PC-3 (cell line): ENCODE data around the gene CTTNBP2NL. TPM values are rescaled to one million over a fixed set of nuclear protein-coding genes. Genes with fewer than 3 reads are reported as not detected.
"Not testable (repeated sequence)": the region's sequence is repeated elsewhere in the genome, so short reads cannot be mapped to it uniquely, and the experiment has no call there.

Experiments used
- ATAC-seq: fragments of 200-7000 bp; cut with Tn5 transposase; 2 replicates; pipeline ENCODE4 v1.9.1; 2020; ENCODE audit warnings: mild to moderate bottlenecking, moderate library complexity
- BruUV-seq: library from RNA; stranded (reverse); fragments of 400-500 nt; replicated peaks from 2 replicates; lab custom pipeline; 2021; lab: Mats Ljungman, UMichigan
- CTCF ChIA-PET: fragments of 300-600 bp; sonication (Branson Sonifier 250); formaldehyde crosslinking; loops from one replicate; lab custom pipeline; 2022; ENCODE audit warnings: antibody characterized with exemption; lab: Charles Lee
- POLR2A ChIA-PET: fragments of 300-600 bp; sonication (Branson Sonifier 250); formaldehyde crosslinking; loops from one replicate; lab custom pipeline; 2022; ENCODE audit warnings: antibody characterized with exemption; ENCODE audit not compliant: unreplicated experiment; lab: Charles Lee
- DNase-seq: peaks from one replicate; pipeline ENCODE4 v3.0.0-alpha.2; 2015
- H2AFZ ChIP-seq: fragments of 300-600 bp; sonication (generic); 2 replicates; pipeline ENCODE4 v1.6.0; 2016; ENCODE audit warnings: antibody characterized with exemption, low read length
- H3F3A ChIP-seq: fragments of 300-600 bp; sonication (generic); one replicate; pipeline ENCODE4 v1.6.0; 2017; ENCODE audit warnings: antibody characterized with exemption, low read length, control low read depth, mild to moderate bottlenecking; ENCODE audit not compliant: unreplicated experiment
- H3K27ac ChIP-seq: fragments of 300-600 bp; sonication (generic); 2 replicates; pipeline ENCODE4 v1.5.1; 2016; ENCODE audit warnings: mild to moderate bottlenecking, low read length
- H3K27me3 ChIP-seq: fragments of 300-600 bp; sonication (generic); 2 replicates; pipeline ENCODE4 v1.6.1; 2016; ENCODE audit warnings: low read length, mixed read lengths
- H3K36me3 ChIP-seq: fragments of 300-600 bp; sonication (generic); 2 replicates; pipeline ENCODE4 v1.6.1; 2016; ENCODE audit warnings: low read depth, mixed run types, low read length, mixed read lengths
- H3K4me1 ChIP-seq: fragments of 300-600 bp; sonication (generic); 2 replicates; pipeline ENCODE4 v1.5.1; 2016; ENCODE audit warnings: low read length; ENCODE audit not compliant: insufficient read depth
- H3K4me2 ChIP-seq: fragments of 300-600 bp; sonication (generic); 2 replicates; pipeline ENCODE4 v1.6.0; 2016; ENCODE audit warnings: low read length
- H3K4me3 ChIP-seq: fragments of 300-600 bp; sonication (generic); 2 replicates; pipeline ENCODE4 v1.5.1; 2016; ENCODE audit warnings: mild to moderate bottlenecking, low read length, mixed read lengths
- H3K79me2 ChIP-seq: fragments of 300-600 bp; sonication (generic); 2 replicates; pipeline ENCODE4 v1.6.1; 2017; ENCODE audit warnings: low read length, mixed read lengths
- H3K9ac ChIP-seq: fragments of 300-600 bp; sonication (generic); 2 replicates; pipeline ENCODE4 v1.6.0; 2016; ENCODE audit warnings: mild to moderate bottlenecking, low read length
- H3K9me2 ChIP-seq: fragments of 300-600 bp; sonication (generic); replicated peaks from 2 replicates; pipeline ENCODE4 v1.6.1; 2016; ENCODE audit warnings: mixed run types, low read length, mixed read lengths
- H3K9me3 ChIP-seq: fragments of 300-600 bp; sonication (generic); 2 replicates; pipeline ENCODE4 v1.6.1; 2016; ENCODE audit warnings: low read length, mixed read lengths
- H4K20me1 ChIP-seq: fragments of 300-600 bp; sonication (generic); 2 replicates; pipeline ENCODE4 v1.6.1; 2016; ENCODE audit warnings: low read length, mixed read lengths
- CTCF ChIP-seq: fragments of 300-600 bp; sonication (generic); conservative IDR thresholded peaks from 2 replicates; pipeline ENCODE4 v1.5.1; 2017; ENCODE audit warnings: antibody characterized with exemption, low read depth, mild to moderate bottlenecking, low read length
- EZH2 ChIP-seq: fragments of 300-600 bp; sonication (generic); IDR thresholded peaks from one replicate; pipeline ENCODE4 v1.6.1; 2017; ENCODE audit warnings: antibody characterized with exemption, mild to moderate bottlenecking, low read length; ENCODE audit not compliant: unreplicated experiment
- EZH2phosphoT487 ChIP-seq: fragments of 300-600 bp; sonication (generic); IDR thresholded peaks from 2 replicates; pipeline ENCODE4 v1.6.1; 2018; ENCODE audit warnings: mild to moderate bottlenecking, antibody characterized with exemption, low read length, borderline replicate concordance
- intact Hi-C: fragments of 100-400 bp; cut with micrococcal nuclease; formaldehyde crosslinking; loops from 2 replicates; pipeline ENCODE4 v1.9.0; 2023
- total RNA-seq: library from RNA; depleted of rRNA; stranded (reverse); fragments of >200 nt; gene quantifications from 2 replicates; pipeline ENCODE4 v1.2.3, GENCODE V29; 2014

Gene CTTNBP2NL
- total RNA-seq, 1 experiment from 2014 or later, result 9.8 TPM

- H3K79me2 ChIP-seq, result no peaks in the 10 kb centered on the region
- no peak overlapping the region for H3K4me2 ChIP-seq
- H3K4me1 ChIP-seq, result no peaks in the 10 kb centered on the region
- no peak for TF ChIP-seq EZH2phosphoT487
- no peak for TF ChIP-seq CTCF
- TF ChIP-seq EZH2, result no peak
- ATAC-seq, result no peak
- no peaks in the 10 kb centered on the region for H4K20me1 ChIP-seq
- H3K27ac ChIP-seq, result no peak overlapping the region
- H3K9me2 ChIP-seq, result no peaks in the 10 kb centered on the region
- peaks cover 2% of the 10 kb centered on the region; the same call in 1 of the 2 replicates for H3K9me3 ChIP-seq
- no peaks in the 10 kb centered on the region for H3F3A ChIP-seq
- ChIA-PET CTCF (interaction anchor here (0.6 kb wide), 2 partner anchors 80 to 114 kb away, joined by 4 to 5 read pairs; no protein-coding TSS in a partner anchor), POLR2A (no interaction called here)
- BruUV-seq, result no TSS peak
- no peak for DNase-seq
- no peak overlapping the region for H2AFZ ChIP-seq
- intact Hi-C loops, result no loop called here
- no peaks in the 10 kb centered on the region for H3K36me3 ChIP-seq
- no peak overlapping the region for H3K9ac ChIP-seq
- H3K27me3 ChIP-seq, result no peaks in the 10 kb centered on the region
- no peak overlapping the region for H3K4me3 ChIP-seq
Measured at GRCh38 chr1:112472142-112472541, 76.1 kb downstream of the CTTNBP2NL start.

- Histone ChIP-seq H3K9me2 (no peaks in the 10 kb centered on the region), H3K27ac (no peak overlapping the region), H3F3A (no peaks in the 10 kb centered on the region), H3K4me3 (no peak overlapping the region), H3K4me2 (no peak overlapping the region), H3K36me3 (no peaks in the 10 kb centered on the region), H4K20me1 (no peaks in the 10 kb centered on the region), H3K79me2 (no peaks in the 10 kb centered on the region), H3K9ac (no peak overlapping the region), H2AFZ (no peak overlapping the region), H3K27me3 (no peaks in the 10 kb centered on the region), H3K4me1 (no peaks in the 10 kb centered on the region), H3K9me3 (peaks cover 11% of the 10 kb centered on the region; the same call in 1 of the 2 replicates)
- TF ChIP-seq CTCF (no peak), EZH2 (no peak), EZH2phosphoT487 (no peak)
- CTCF ChIA-PET, result no interaction called here
- DNase-seq (no peak), ATAC-seq (no peak)
- POLR2A ChIA-PET, result no interaction called here
- no TSS peak for BruUV-seq
- intact Hi-C loops, result no loop called here
Measured at GRCh38 chr1:112477550-112477949, 81.5 kb downstream of the CTTNBP2NL start.

GRCh38 chr1:112478314-112478713, 82.3 kb downstream of the CTTNBP2NL start:
- intact Hi-C loops, result no loop called here
- no peak overlapping the region for H2AFZ ChIP-seq
- no peak overlapping the region for H3K9ac ChIP-seq
- no peaks in the 10 kb centered on the region for H3K36me3 ChIP-seq
- ChIA-PET POLR2A (no interaction called here), CTCF (no interaction called here)
- H3K4me3 ChIP-seq, result no peak overlapping the region
- H3K9me2 ChIP-seq, result no peaks in the 10 kb centered on the region
- H3K27me3 ChIP-seq, result no peaks in the 10 kb centered on the region
- H3K9me3 ChIP-seq, result peaks cover 11% of the 10 kb centered on the region; the same call in 1 of the 2 replicates
- H4K20me1 ChIP-seq, result no peaks in the 10 kb centered on the region
- H3K79me2 ChIP-seq, result no peaks in the 10 kb centered on the region
- no peak overlapping the region for H3K27ac ChIP-seq
- no peaks in the 10 kb centered on the region for H3F3A ChIP-seq
- no peak for DNase-seq
- ATAC-seq, result no peak
- TF ChIP-seq CTCF (no peak), EZH2phosphoT487 (no peak), EZH2 (no peak)
- no peaks in the 10 kb centered on the region for H3K4me1 ChIP-seq
- no TSS peak for BruUV-seq
- H3K4me2 ChIP-seq, result no peak overlapping the region

GRCh38 chr1:112486063-112486462, 90.0 kb downstream of the CTTNBP2NL start:
- BruUV-seq, H3K9me2 ChIP-seq, H3K79me2 ChIP-seq, H4K20me1 ChIP-seq, H3K36me3 ChIP-seq, CTCF ChIA-PET, H3K4me2 ChIP-seq, H3K9ac ChIP-seq, H3K9me3 ChIP-seq, H3K4me3 ChIP-seq, H3K27ac ChIP-seq, H3K27me3 ChIP-seq, ATAC-seq, H3K4me1 ChIP-seq, DNase-seq, H3F3A ChIP-seq, POLR2A ChIA-PET, H2AFZ ChIP-seq, intact Hi-C loops: not testable (repeated sequence)
